ENCODE data around the gene PRKCZ.

The PRKCZ gene

GRCh38 chr1:2087766-2088165 lies 37.6 kb downstream of the PRKCZ start:
- TF ChIP-seq, protein P1, sequence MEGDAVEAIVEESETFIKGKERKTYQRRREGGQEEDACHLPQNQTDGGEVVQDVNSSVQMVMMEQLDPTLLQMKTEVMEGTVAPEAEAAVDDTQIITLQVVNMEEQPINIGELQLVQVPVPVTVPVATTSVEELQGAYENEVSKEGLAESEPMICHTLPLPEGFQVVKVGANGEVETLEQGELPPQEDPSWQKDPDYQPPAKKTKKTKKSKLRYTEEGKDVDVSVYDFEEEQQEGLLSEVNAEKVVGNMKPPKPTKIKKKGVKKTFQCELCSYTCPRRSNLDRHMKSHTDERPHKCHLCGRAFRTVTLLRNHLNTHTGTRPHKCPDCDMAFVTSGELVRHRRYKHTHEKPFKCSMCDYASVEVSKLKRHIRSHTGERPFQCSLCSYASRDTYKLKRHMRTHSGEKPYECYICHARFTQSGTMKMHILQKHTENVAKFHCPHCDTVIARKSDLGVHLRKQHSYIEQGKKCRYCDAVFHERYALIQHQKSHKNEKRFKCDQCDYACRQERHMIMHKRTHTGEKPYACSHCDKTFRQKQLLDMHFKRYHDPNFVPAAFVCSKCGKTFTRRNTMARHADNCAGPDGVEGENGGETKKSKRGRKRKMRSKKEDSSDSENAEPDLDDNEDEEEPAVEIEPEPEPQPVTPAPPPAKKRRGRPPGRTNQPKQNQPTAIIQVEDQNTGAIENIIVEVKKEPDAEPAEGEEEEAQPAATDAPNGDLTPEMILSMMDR (conservative IDR thresholded peaks at IDR 0.05; ENCODE audit: low read depth, low read length), result no peak
- no peak overlapping the region for H3K4me3 ChIP-seq (ENCODE audit: low read depth, low read length)
- DNase-seq (ENCODE audit: low read depth), result no peak

DNA sequence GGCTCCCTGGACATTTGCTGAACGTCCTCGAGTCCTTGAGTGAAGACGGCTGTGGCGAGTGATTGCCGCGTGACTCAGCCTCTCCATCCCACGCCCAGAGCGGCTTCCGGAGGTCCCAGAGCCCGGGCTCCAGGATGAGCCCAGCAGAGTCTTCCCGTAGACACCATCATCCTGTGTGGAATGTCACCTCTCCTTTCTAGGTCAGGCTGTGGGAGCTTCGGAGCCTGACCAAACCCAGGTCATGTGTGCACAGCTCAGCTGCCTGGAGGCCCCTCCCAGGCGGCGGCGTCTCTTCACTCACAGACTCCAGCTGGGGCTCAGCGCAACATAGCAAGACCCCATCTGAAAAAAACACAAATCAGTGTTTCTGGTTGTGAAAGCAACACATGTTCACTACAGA lies 38.2 kb downstream of the PRKCZ start:
- H3K4me3 ChIP-seq (ENCODE audit: low read depth, low read length), result peak overlapping the region; percentile 16
- TF ChIP-seq, protein P1 (conservative IDR thresholded peaks at IDR 0.05; ENCODE audit: low read depth, low read length), result no peak
- DNase-seq (ENCODE audit: low read depth), result peak; percentile 93

DNA sequence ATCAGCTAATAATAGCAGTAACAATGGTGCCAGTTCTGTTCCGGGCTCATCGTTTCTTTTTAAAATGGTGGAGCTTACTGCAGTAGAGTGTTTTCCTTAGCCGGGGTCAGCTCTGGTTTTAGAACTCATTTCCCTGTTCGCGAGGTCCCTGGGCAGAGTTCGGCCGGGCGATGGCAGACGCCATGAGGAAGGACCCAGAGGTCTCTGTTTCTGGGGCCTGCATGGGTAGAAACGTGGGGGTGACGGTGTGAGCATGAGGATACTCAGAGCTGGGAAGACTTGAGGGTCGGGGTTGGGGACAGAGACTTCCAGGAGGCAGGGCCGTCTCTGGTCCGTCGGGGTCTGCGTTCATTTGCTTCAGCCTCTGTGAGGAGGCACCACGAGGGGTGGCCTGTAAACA lies 38.8 kb downstream of the PRKCZ start:
- DNase-seq (ENCODE audit: low read depth), result no peak
- TF ChIP-seq, protein P1 (conservative IDR thresholded peaks at IDR 0.05; ENCODE audit: low read depth, low read length), result no peak

DNA sequence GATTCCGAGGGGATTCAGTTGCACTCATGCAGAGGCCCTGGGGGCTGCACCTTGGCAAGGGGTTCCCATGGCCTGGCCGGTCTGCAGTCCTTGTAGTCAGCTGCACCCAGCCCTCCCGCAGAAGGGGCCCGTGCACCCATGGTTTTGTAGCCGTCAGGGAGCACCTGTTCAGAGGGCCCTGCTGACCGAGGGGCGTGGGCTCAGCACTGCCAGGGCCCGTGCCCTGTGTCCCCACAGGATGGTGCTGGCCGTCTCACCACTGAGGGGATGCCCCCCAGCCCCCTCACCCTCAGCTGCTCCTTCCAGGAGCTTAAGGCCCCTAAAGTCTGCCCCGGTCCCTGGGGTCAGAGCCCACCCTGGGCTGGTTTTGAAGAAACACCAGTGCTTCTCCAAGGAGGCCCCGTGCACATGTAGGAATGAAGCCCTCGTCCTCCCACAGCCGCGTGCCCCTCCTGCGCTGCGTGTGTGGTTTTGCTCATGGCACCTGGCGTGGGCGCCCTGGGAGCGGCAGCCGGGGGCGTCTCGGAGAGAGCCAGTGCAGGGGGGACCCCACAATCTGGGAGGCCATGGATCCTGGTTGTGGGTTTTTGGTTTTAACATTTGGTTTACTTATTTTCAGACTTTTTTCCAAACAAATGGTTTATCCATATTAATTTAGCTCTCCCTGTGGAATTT lies 40.1 kb downstream of the PRKCZ start:
- no peak overlapping the region for H3K4me3 ChIP-seq (ENCODE audit: low read depth, low read length)
- no peak for DNase-seq (ENCODE audit: low read depth)
- TF ChIP-seq, protein P1 (conservative IDR thresholded peaks at IDR 0.05; ENCODE audit: low read depth, low read length), result no peak

More for the DNA sequence above, 38.8 kb downstream of the PRKCZ start:
- H3K4me3 ChIP-seq (ENCODE audit: low read depth, low read length), result no peak overlapping the region

GRCh38 chr1:2091611-2092604 lies 41.7 kb downstream of the PRKCZ start:
- TF ChIP-seq, protein P1 (conservative IDR thresholded peaks at IDR 0.05; ENCODE audit: low read depth, low read length), result peak; percentile 56
- no peak for DNase-seq (ENCODE audit: low read depth)
- no peak overlapping the region for H3K4me3 ChIP-seq (ENCODE audit: low read depth, low read length)

- H3K4me3 ChIP-seq (ENCODE audit: low read depth, low read length), result no peak overlapping the region
- TF ChIP-seq, protein P1 (conservative IDR thresholded peaks at IDR 0.05; ENCODE audit: low read depth, low read length), result no peak
- no peak for DNase-seq (ENCODE audit: low read depth)
Observed at GRCh38 chr1:2093055-2093454, 42.8 kb downstream of the PRKCZ start.

All from choroid plexus epithelial cell (primary cell).